IMR-90 (cell line): ENCODE data around the gene VSIG10L. TPM values are rescaled to one million over a fixed set of nuclear protein-coding genes. Genes with fewer than 3 reads are reported as not detected.

Experiments
- ATAC-seq: fragments of 200-7000 bp; cut with Tn5 transposase; 2 replicates; pipeline ENCODE4 v1.9.1; 2020; ENCODE audit warnings: low read depth, mild to moderate bottlenecking, moderate library complexity
- BruUV-seq: library from RNA; stranded (reverse); fragments of 400-500 nt; replicated peaks from 2 replicates; lab custom pipeline; 2021; lab: Mats Ljungman, UMichigan
- CTCF ChIA-PET: fragments of 300-600 bp; formaldehyde crosslinking; extraction: SDS; loops from one replicate; lab custom pipeline; 2021; ENCODE audit warnings: antibody characterized with exemption; lab: Yijun Ruan, JAX
- POLR2A ChIA-PET: fragments of 300-600 bp; sonication (Branson Sonifier 250); formaldehyde crosslinking; loops from one replicate; lab custom pipeline; 2022; ENCODE audit warnings: antibody characterized with exemption; ENCODE audit not compliant: unreplicated experiment; lab: Charles Lee
- DNase-seq: peaks from one replicate; pipeline ENCODE4 v3.0.0; 2013
- H2AFZ ChIP-seq: replicated peaks from 2 replicates; pipeline ENCODE3; 2013; ENCODE audit warnings: low read length, mild to moderate bottlenecking; ENCODE audit not compliant: poor library complexity
- H2AK5ac ChIP-seq: 2 replicates; pipeline ENCODE4 v1.6.1; 2013; ENCODE audit warnings: low read depth, low read length, inconsistent platforms
- H2AK9ac ChIP-seq: replicated peaks from 2 replicates; pipeline ENCODE3; 2013; ENCODE audit warnings: mild to moderate bottlenecking, low read depth, low read length, moderate library complexity; ENCODE audit not compliant: poor library complexity
- H2BK120ac ChIP-seq: 2 replicates; pipeline ENCODE4 v1.6.1; 2013; ENCODE audit warnings: low read depth, low read length, inconsistent platforms
- H2BK15ac ChIP-seq: 3 replicates; pipeline ENCODE4 v1.6.1; 2013; ENCODE audit warnings: low read depth, low read length, inconsistent platforms
- H2BK20ac ChIP-seq: 2 replicates; pipeline ENCODE4 v1.6.1; 2013; ENCODE audit warnings: low read depth, mild to moderate bottlenecking, inconsistent platforms, low read length, moderate library complexity
- H2BK5ac ChIP-seq: 2 replicates; pipeline ENCODE4 v1.6.1; 2013; ENCODE audit warnings: mild to moderate bottlenecking, low read depth, low read length, inconsistent platforms; ENCODE audit not compliant: poor library complexity, severe bottlenecking
- H3K14ac ChIP-seq: replicated peaks from 2 replicates; pipeline ENCODE4 v1.6.1; 2013; ENCODE audit warnings: low read depth, low read length, inconsistent platforms
- H3K18ac ChIP-seq: 2 replicates; pipeline ENCODE4 v1.6.1; 2013; ENCODE audit warnings: low read depth, low read length, control low read depth
- H3K23ac ChIP-seq: 2 replicates; pipeline ENCODE4 v1.6.1; 2013; ENCODE audit warnings: low read depth, low read length, inconsistent platforms
- H3K27ac ChIP-seq: 2 replicates; pipeline ENCODE4 v1.5.1; 2013; ENCODE audit warnings: mild to moderate bottlenecking, control low read depth, low read length; ENCODE audit not compliant: insufficient read depth
- H3K27me3 ChIP-seq: 2 replicates; pipeline ENCODE4 v1.6.1; 2013; ENCODE audit warnings: low read length; ENCODE audit not compliant: control insufficient read depth, insufficient read depth
- H3K36me3 ChIP-seq: 2 replicates; pipeline ENCODE4 v1.6.1; 2013; ENCODE audit warnings: low read length, mixed read lengths; ENCODE audit not compliant: control insufficient read depth, insufficient read depth
- H3K4ac ChIP-seq: 2 replicates; pipeline ENCODE4 v1.6.1; 2013; ENCODE audit warnings: low read depth, low read length, inconsistent platforms
- H3K4me1 ChIP-seq: 2 replicates; pipeline ENCODE4 v1.6.1; 2013; ENCODE audit warnings: low read length, mixed read lengths; ENCODE audit not compliant: control insufficient read depth, insufficient read depth
- H3K4me2 ChIP-seq: 2 replicates; pipeline ENCODE4 v1.6.1; 2013; ENCODE audit warnings: low read depth, mild to moderate bottlenecking, control low read depth, low read length, moderate library complexity
- H3K4me3 ChIP-seq: 2 replicates; pipeline ENCODE4 v1.5.1; 2013; ENCODE audit warnings: low read depth, mild to moderate bottlenecking, control low read depth, low read length, moderate library complexity; ENCODE audit not compliant: insufficient read depth
- H3K56ac ChIP-seq: 2 replicates; pipeline ENCODE4 v1.6.1; 2013; ENCODE audit warnings: low read length, inconsistent platforms; ENCODE audit not compliant: insufficient read depth; ENCODE audit errors: extremely low read depth
- H3K79me1 ChIP-seq, 2 experiments: 2 replicates each; pipeline ENCODE4 v1.6.1; 2013; ENCODE audit warnings: low read length in 2 of 2, inconsistent platforms in 1 of 2, low read depth in 1 of 2
- H3K9ac ChIP-seq: 2 replicates; pipeline ENCODE4 v1.6.1; 2013; ENCODE audit warnings: low read depth, low read length, control low read depth
- H3K9me1 ChIP-seq: 2 replicates; pipeline ENCODE4 v1.6.1; 2013; ENCODE audit warnings: low read length, inconsistent platforms; ENCODE audit not compliant: insufficient read depth
- H3K9me3 ChIP-seq: 2 replicates; pipeline ENCODE4 v1.6.1; 2013; ENCODE audit warnings: low read length; ENCODE audit not compliant: control insufficient read depth, insufficient read depth
- H4K20me1 ChIP-seq: 2 replicates; pipeline ENCODE4 v1.6.1; 2013; ENCODE audit warnings: low read length, inconsistent platforms; ENCODE audit not compliant: insufficient read depth
- H4K5ac ChIP-seq: 2 replicates; pipeline ENCODE4 v1.6.1; 2013; ENCODE audit warnings: mild to moderate bottlenecking, low read depth, low read length, control low read depth
- H4K8ac ChIP-seq, 2 experiments: 2 replicates each; pipeline ENCODE4 v1.6.1; 2013; ENCODE audit warnings: low read depth in 2 of 2, low read length in 2 of 2, control low read depth in 1 of 2, inconsistent platforms in 1 of 2
- H4K91ac ChIP-seq: 2 replicates; pipeline ENCODE4 v1.6.1; 2013; ENCODE audit warnings: low read depth, low read length, inconsistent platforms; ENCODE audit not compliant: insufficient read depth
- BHLHE40 ChIP-seq: fragments of 150-350 bp; IDR thresholded peaks from 2 replicates; pipeline ENCODE4 v1.6.1; 2016; ENCODE audit warnings: mild to moderate bottlenecking, low read depth, low read length
- FOS ChIP-seq: fragments of 150-350 bp; IDR thresholded peaks from 2 replicates; pipeline ENCODE4 v1.6.1; 2016; ENCODE audit warnings: low read depth, low read length
- MAZ ChIP-seq: IDR thresholded peaks from 2 replicates; pipeline ENCODE4 v1.6.1; 2012; ENCODE audit warnings: low read depth, mild to moderate bottlenecking, low read length, improper control_type of control experiment, moderate library complexity, borderline replicate concordance
- POLR2A ChIP-seq: IDR thresholded peaks from 2 replicates; pipeline ENCODE4 v1.6.1; 2012; ENCODE audit warnings: mild to moderate bottlenecking, low read depth, low read length
- RAD21 ChIP-seq: IDR thresholded peaks from 2 replicates; pipeline ENCODE4 v1.6.1; 2012; ENCODE audit warnings: low read length, improper control_type of control experiment
- RCOR1 ChIP-seq: IDR thresholded peaks from 2 replicates; pipeline ENCODE4 v1.6.1; 2012; ENCODE audit warnings: mild to moderate bottlenecking, low read length, improper control_type of control experiment; ENCODE audit not compliant: insufficient replicate concordance
- RFX5 ChIP-seq: IDR thresholded peaks from 2 replicates; pipeline ENCODE4 v1.8.0; 2012; ENCODE audit warnings: low read depth, mild to moderate bottlenecking, low read length, moderate library complexity
- WGBS, 2 experiments: methylation state at CpG; one replicate each; pipeline versions ENCODE4 v1.1.5 to v1.1.7; 2013; ENCODE audit warnings: missing lambda C conversion rate in 2 of 2; ENCODE audit not compliant: insufficient read length in 1 of 2; ENCODE audit errors: extremely low coverage in 2 of 2; 5-methylcytosine and 5-hydroxymethylcytosine counted together
- dilution Hi-C: fragments of 300-500 bp; cut with HindIII; formaldehyde crosslinking; loops from one replicate; pipeline ENCODE4 v1.14.3; 2018; ENCODE audit warnings: low sequenced_read_pairs; ENCODE audit not compliant: unreplicated experiment
- in situ Hi-C: fragments of 300-500 bp; cut with MboI; formaldehyde crosslinking; loops from 3 replicates; pipeline ENCODE4 v1.14.3; 2019; ENCODE audit warnings: low sequenced_read_pairs, inconsistent platforms, mixed read lengths
- intact Hi-C: fragments of 100-400 bp; cut with micrococcal nuclease; formaldehyde crosslinking; loops from 2 replicates; pipeline ENCODE4 v1.10.0; 2022
- polyA plus RNA-seq, 3 experiments: library from polyadenylated mRNA; depleted of rRNA; stranded (reverse); fragments of >200 nt; gene quantifications; 2 replicates each; pipeline ENCODE4 v1.2.3, GENCODE V29; 2012; ENCODE audit warnings: low replicate concordance in 1 of 3
- total RNA-seq: library from RNA; depleted of rRNA; stranded (reverse); fragments of >200 nt; gene quantifications from 2 replicates; pipeline ENCODE4 v1.2.3, GENCODE V29; 2012

Gene VSIG10L
- total and polyA plus RNA-seq, 2 of the 4 experiments (the other 2 are of a cell fraction): 0.18 to 1.2 TPM

DNA sequence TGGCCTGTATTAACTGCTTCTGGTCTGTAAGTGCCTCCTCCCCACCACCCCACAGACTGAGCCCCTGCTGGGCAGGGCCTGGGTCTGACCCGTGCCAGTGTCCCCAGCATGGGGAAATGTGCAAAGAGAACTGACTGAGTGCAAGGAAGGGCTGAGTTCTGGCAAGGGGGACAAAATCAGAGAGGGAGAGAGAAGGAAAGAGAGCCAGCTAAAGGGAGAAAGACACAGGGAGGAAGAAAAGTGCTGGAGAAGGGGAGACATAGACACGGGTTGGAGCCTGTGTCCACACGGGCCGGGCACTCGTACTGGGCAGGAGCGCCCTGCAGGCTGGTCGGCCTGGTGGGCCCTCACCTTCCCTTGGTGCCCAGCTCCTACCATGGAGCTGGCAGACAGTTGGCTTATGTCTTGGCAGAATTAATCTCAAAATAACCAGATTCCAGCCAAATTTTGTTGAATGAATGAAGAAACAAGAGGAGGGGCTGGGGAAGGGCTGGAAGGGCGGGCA is 29.3 kb upstream of the VSIG10L start:
- no peak for TF ChIP-seq RAD21
- no peak for TF ChIP-seq MAZ
- TF ChIP-seq POLR2A: no peak
- TF ChIP-seq RCOR1: no peak
- TF ChIP-seq BHLHE40: no peak
- no peak for TF ChIP-seq RFX5
- TF ChIP-seq FOS: no peak

More for the DNA sequence above, 29.3 kb upstream of the VSIG10L start:
- intact Hi-C loops (no loop called here), in situ Hi-C loops (no loop called here), dilution Hi-C loops (no loop called here)
- Histone ChIP-seq H4K91ac (no peak overlapping the region), H3K4ac (no peak overlapping the region), H3K4me2 (no peak overlapping the region), H4K5ac (no peak overlapping the region), H3K23ac (no peak overlapping the region), H3K9me1 (peaks cover 6% of the 10 kb centered on the region; the same call in 1 of the 2 replicates), H3K9me3 (no peaks in the 10 kb centered on the region), H3K79me1 (peaks cover 0 to 15% of the 10 kb centered on the region in 2 experiments; a peak in 3 of 4 replicates), H3K18ac (no peak overlapping the region), H2AK9ac (no peak overlapping the region), H3K27ac (no peak overlapping the region), H2AFZ (no peak overlapping the region), H2AK5ac (no peak overlapping the region), H2BK5ac (no peak overlapping the region), H3K56ac (no peak overlapping the region), H3K4me1 (peaks cover 6% of the 10 kb centered on the region), H2BK15ac (no peak overlapping the region), H3K4me3 (no peak overlapping the region), H2BK120ac (no peak overlapping the region), H4K20me1 (no peaks in the 10 kb centered on the region), H3K36me3 (no peaks in the 10 kb centered on the region), H2BK20ac (no peak overlapping the region), H3K14ac (no peak overlapping the region), H3K27me3 (peaks cover 2% of the 10 kb centered on the region; the same call in 1 of the 2 replicates), H4K8ac (no peak overlapping the region), H3K9ac (no peak overlapping the region)
- no CpG with 5 or more reads among the region's 8 CpGs for WGBS, 2 experiments
- ChIA-PET POLR2A (no interaction called here), CTCF (interaction anchor here (1.0 kb wide), 1 partner anchor 8 kb away, joined by 3 read pairs; no protein-coding TSS in a partner anchor)
- no peak for ATAC-seq
- no peak for DNase-seq
- no TSS peak for BruUV-seq
